Muscle of leg (tissue), 9 donors: ENCODE data around the gene SUPT20H. TPM values are rescaled to one million over a fixed set of nuclear protein-coding genes. Genes with fewer than 3 reads are reported as not detected.

Source experiments
- polyA plus RNA-seq, 8 donors: library from polyadenylated mRNA; unstranded; fragments of 120-200 nt; gene quantifications; one replicate each; pipeline versions ENCODE4 v1.2.1 to v1.2.3, GENCODE V29; 2013; ENCODE audit warnings: inconsistent platforms in 1 of 8, low replicate concordance in 1 of 8; ENCODE audit not compliant: insufficient read length in 8 of 8, insufficient read depth in 1 of 8
- total RNA-seq: library from RNA; stranded (reverse); fragments of 120-200 nt; gene quantifications from one replicate; pipeline ENCODE4 v1.2.4, GENCODE V29; 2013

Gene SUPT20H
- total and polyA plus RNA-seq, 9 donors, result 34.7 to 62.1 (median 49.9) TPM

Other genes starting within 250 kb of the SUPT20H start
- 2.2 TPM for gene RFXAP, start 240.5 kb downstream of the SUPT20H start, total RNA-seq
- gene RFXAP, start 240.5 kb downstream of the SUPT20H start, polyA plus RNA-seq, result 10 to 100 TPM in 3 of 8 donors, 1 to 10 TPM in 5; 7.2 to 11.3 (median 9.8) TPM
- gene SMAD9, start 139.4 kb downstream of the SUPT20H start, total RNA-seq, result 12.5 TPM
- 10 to 100 TPM; 12.2 to 20.1 (median 16.5) TPM for gene SMAD9, start 139.4 kb downstream of the SUPT20H start, polyA plus RNA-seq
- gene ALG5, start 60.3 kb downstream of the SUPT20H start, total RNA-seq, result 21.3 TPM
- gene ALG5, start 60.3 kb downstream of the SUPT20H start, polyA plus RNA-seq, result 10 to 100 TPM; 17.9 to 27.0 (median 20.2) TPM
- 35.0 TPM for gene EXOSC8, start 58.9 kb downstream of the SUPT20H start, total RNA-seq
- gene EXOSC8, start 58.9 kb downstream of the SUPT20H start, polyA plus RNA-seq, result 10 to 100 TPM; 37.2 to 47.6 (median 39.0) TPM
- not detected for gene CSNK1A1L, start 46.0 kb upstream of the SUPT20H start, total RNA-seq
- gene CSNK1A1L, start 46.0 kb upstream of the SUPT20H start, polyA plus RNA-seq, result under 1 TPM; 0.05 to 0.14 (median 0.11) TPM